BLaER1 treated with 17β-estradiol and CSF1 and Interleukin-3, amounts not matched to agents 10 nM and 100 nM (cell line): Measurements from ENCODE around the gene DDX42.

Experiments
- H3K27ac ChIP-seq, 11 experiments: shearing (Covaris generic); formaldehyde crosslinking; 2 replicates each; pipeline ENCODE4 v1.8.1; 2022
- H3K27me3 ChIP-seq, 11 experiments: shearing (Covaris generic); formaldehyde crosslinking; 2 replicates each; pipeline ENCODE4 v1.8.1; 2022
- H3K36me3 ChIP-seq, 11 experiments: shearing (Covaris generic); formaldehyde crosslinking; 2 replicates each; pipeline ENCODE4 v1.8.1; 2022
- H3K4me1 ChIP-seq, 10 experiments: shearing (Covaris generic); formaldehyde crosslinking; 2 replicates each; pipeline ENCODE4 v1.8.1; 2022
- H3K4me2 ChIP-seq, 11 experiments: shearing (Covaris generic); formaldehyde crosslinking; 2 replicates each; pipeline ENCODE4 v1.8.1; 2022
- H3K4me3 ChIP-seq, 10 experiments: shearing (Covaris generic); formaldehyde crosslinking; 2 replicates each; pipeline ENCODE4 v1.8.1; 2022
- H3K9ac ChIP-seq, 11 experiments: shearing (Covaris generic); formaldehyde crosslinking; 2 replicates each; pipeline ENCODE4 v1.8.1; 2022
- H3K9me3 ChIP-seq, 11 experiments: shearing (Covaris generic); formaldehyde crosslinking; replicated peaks in 1 of 11; 2 replicates each; pipeline ENCODE4 v1.8.1; 2022
- H4K20me1 ChIP-seq, 11 experiments: shearing (Covaris generic); formaldehyde crosslinking; 2 replicates each; pipeline ENCODE4 v1.8.1; 2022
- Cebpa-rat ChIP-seq, 11 experiments: shearing (Covaris generic); IDR thresholded peaks; 2 replicates each; pipeline ENCODE4 v1.8.1; 2022

DDX42 gene

DNA sequence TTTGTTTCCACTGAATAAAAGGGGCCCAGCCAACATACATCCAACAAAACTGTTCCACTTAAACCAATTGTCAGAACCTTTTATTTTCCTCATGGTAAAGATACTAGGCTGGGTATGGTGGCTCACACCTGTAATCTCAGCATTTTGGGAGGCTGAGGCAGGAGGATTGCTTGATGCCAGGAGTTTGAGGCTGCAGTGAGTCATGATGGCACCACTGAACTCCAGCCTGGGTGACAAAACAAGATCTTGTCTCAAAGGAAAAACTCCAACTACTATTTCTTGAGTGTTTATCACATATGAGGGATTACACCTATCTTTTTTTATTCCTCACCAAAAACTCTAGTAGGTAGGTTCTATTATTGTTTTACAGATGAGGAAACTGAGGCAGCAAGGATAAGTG, 48.6 kb downstream of the DDX42 start:
- H3K4me2 ChIP-seq, result peak overlapping the region in 10 of 11 experiments; percentile 45 to 87 (median 80); a peak in 18 of 22 replicates
- H4K20me1 ChIP-seq, result peaks cover 21 to 88% (median 53%) of the 10 kb centered on the region in 11 experiments; a peak in 19 of 22 replicates
- peak overlapping the region in 6 of 11 experiments; percentile 40 to 71 (median 66); a peak in 6 of 22 replicates for H3K9ac ChIP-seq
- no peaks in the 10 kb centered on the region for H3K9me3 ChIP-seq
- no peak for TF ChIP-seq Cebpa-rat (IDR thresholded peaks at IDR 0.05)
- H3K4me1 ChIP-seq, result peaks cover 51 to 83% (median 74%) of the 10 kb centered on the region in 10 experiments
- 0 out of 20 replicates have a peak overlapping the region, but pooled peaks of 1 of the 10 experiments have one; percentile 41 for H3K4me3 ChIP-seq
- H3K27ac ChIP-seq, result peak overlapping the region in 4 of 11 experiments; percentile 43 to 86 (median 81); a peak in 5 of 22 replicates
- H3K27me3 ChIP-seq, result no peaks in the 10 kb centered on the region
- peaks cover 82 to 85% (median 84%) of the 10 kb centered on the region in 11 experiments for H3K36me3 ChIP-seq

DNA sequence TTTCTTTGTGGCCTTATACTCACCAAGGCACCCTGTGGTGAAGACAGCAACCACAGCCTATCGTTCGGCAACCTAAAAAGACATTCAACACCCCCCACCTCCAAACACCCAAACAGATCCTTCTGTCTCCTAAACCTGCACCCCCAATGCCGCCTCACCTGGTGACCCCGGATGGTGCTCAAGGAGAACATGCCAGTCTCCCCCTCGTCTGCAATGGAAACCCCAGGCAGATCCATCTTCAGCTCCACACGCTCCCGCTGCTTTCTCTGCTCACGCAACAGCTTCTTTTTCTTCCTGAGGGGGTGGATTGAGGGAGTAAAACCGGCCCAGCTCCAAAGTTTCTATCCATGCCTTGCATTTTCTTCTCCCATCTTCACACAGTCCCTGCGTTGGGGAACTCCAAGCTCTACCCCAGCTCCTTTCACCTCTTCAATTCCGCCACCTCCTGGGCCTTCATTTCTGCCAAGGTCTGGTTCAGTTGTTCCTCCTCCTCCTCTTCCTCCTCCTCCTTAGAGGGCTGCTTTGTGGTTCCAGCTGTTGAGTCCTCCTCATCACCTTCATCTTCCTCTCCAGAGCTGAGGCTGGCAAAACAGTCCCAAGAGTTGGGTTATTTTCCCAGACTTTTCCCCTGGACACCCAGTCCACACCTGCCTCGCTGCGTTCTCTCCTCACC, 49.8 kb downstream of the DDX42 start:
- Histone ChIP-seq H3K9ac (no peak overlapping the region), H4K20me1 (peaks cover 16 to 87% (median 43%) of the 10 kb centered on the region in 11 experiments; a peak in 18 of 22 replicates), H3K27ac (peak overlapping the region in 1 of 11 experiments; percentile 9; a peak in 1 of 22 replicates), H3K4me1 (peaks cover 59 to 83% (median 75%) of the 10 kb centered on the region in 10 experiments), H3K36me3 (peaks cover 69 to 81% (median 77%) of the 10 kb centered on the region in 11 experiments), H3K4me2 (peak overlapping the region in 3 of 11 experiments; percentile 89 to 94 (median 93); a peak in 4 of 22 replicates), H3K4me3 (no peak overlapping the region), H3K27me3 (no peaks in the 10 kb centered on the region), H3K9me3 (no peaks in the 10 kb centered on the region)
- TF ChIP-seq Cebpa-rat (IDR thresholded peaks at IDR 0.05), result no peak

DNA sequence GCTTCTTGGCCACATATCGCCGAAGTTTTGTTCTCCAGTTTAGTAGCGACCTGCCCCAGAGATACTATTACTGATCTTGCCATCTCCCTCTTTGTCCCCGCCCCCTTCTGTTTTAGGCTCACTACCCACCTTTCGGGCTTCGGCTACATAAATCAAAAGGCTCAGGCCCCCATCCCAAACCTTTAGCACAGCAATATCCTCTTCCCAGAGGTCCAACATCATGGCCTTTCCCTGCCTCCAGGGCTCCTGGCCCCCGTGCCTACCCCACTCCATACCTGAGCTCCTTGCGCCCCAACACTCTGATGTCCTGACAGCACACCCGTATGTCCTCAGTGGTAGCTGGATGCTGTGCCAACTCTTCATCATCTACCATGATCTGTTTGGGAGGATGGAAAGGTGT, 50.4 kb downstream of the DDX42 start:
- Histone ChIP-seq H3K27ac (peak overlapping the region in 2 of 11 experiments; percentile 9 to 12; a peak in 1 of 22 replicates), H4K20me1 (peaks cover 15 to 87% (median 45%) of the 10 kb centered on the region in 11 experiments; a peak in 18 of 22 replicates), H3K9ac (no peak overlapping the region; a peak in 1 of 22 replicates), H3K27me3 (no peaks in the 10 kb centered on the region), H3K4me1 (peaks cover 61 to 83% (median 75%) of the 10 kb centered on the region in 10 experiments), H3K36me3 (peaks cover 69 to 81% (median 77%) of the 10 kb centered on the region in 11 experiments), H3K4me3 (no peak overlapping the region; a peak in 1 of 20 replicates), H3K4me2 (peak overlapping the region; percentile 80 to 98 (median 91); a peak in 13 of 22 replicates), H3K9me3 (no peaks in the 10 kb centered on the region)
- TF ChIP-seq Cebpa-rat (IDR thresholded peaks at IDR 0.05), result no peak

DNA sequence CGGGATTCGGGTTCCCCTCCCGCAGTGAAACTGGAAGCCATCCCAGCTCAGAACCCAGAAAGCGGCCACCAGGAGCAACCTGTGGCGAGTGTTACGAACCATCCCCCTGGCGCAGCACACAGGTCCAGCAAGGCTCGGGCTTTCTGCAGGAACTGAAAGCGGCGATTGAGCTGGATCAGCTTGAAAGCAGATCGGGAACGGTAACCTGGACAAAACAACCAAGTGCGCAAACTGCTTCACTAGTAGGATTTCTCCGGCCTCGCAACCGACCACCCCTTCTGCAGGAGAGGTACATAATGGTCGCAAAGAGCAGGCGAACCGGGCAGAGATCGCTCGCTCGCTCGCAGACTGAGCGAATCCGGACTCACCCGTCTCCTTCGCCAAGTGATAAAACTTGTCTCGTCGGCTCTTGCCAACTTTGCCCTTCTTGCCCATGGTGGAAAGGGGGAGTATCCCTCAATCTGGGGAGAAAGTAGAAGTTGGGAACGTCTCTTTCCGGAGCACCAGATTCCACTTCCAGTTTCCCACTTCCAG, 52.6 kb downstream of the DDX42 start:
- Histone ChIP-seq H3K9ac (peak overlapping the region; percentile 85 to 97 (median 94)), H3K27ac (peak overlapping the region; percentile 90 to 99 (median 97)), H3K9me3 (no peaks in the 10 kb centered on the region), H3K4me1 (peaks cover 48 to 83% (median 76%) of the 10 kb centered on the region in 10 experiments), H3K27me3 (no peaks in the 10 kb centered on the region), H4K20me1 (peaks cover 11 to 89% (median 50%) of the 10 kb centered on the region in 11 experiments; a peak in 17 of 22 replicates), H3K4me2 (peak overlapping the region; percentile 80 to 98 (median 91)), H3K36me3 (peaks cover 71 to 81% (median 77%) of the 10 kb centered on the region in 11 experiments), H3K4me3 (peak overlapping the region; percentile 66 to 93 (median 82))
- TF ChIP-seq Cebpa-rat (IDR thresholded peaks at IDR 0.05), result no peak

DNA sequence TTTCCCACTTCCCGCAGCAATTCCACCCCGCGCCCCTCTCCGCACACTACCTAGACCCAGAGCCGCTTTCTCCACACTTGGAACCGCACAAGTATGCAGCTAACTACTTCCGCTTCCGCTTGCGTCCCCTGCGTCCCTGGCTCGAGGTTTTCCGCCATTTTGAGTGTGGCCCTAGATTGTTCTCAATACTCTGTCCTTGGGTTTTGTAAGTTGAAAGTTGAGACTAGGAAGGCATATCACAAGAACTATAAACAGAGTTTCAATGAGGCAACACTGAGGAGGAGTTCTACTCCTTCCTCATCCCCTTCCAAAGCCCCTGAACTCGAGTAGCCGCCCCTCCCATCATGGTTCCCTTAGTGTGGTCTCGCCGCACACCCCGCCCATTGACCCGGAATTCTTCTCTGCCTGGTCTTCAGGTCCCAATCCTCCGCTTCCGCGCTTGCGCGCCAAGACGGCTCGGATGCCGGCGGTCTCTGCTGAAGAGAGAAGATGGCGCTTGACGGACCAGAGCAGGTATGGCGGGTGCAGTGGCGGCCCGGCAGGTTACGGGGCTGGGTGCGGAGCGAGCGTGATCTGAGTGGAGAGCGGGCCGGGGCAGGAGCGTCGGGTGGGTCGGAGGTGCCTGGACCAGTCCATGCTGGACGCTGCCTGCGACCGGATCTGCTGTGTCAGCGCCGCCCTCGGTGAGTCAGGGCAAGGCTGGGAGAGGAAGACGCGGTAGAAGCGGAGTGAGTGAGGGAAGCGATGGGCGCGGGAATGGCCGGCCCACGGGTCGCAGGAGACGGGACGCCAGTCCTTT, 53.2 kb downstream of the DDX42 start, which contains the start of the genes FTSJ3 and PSMC5:
Gene FTSJ3 (minus strand): TSS at position 662 of the 799 bp plus-strand sequence. CDS start 761 bp downstream, outside the sequence.
Gene PSMC5 (plus strand): TSS at position 430 of the 799 bp plus-strand sequence. CDS start 60 bp downstream, at position 490.
- H3K27ac ChIP-seq, result peak within 1 kb of the TSS; percentile 90 to 99 (median 97)
- no peaks in the 10 kb centered on the region for H3K9me3 ChIP-seq
- H3K4me2 ChIP-seq, result peak within 1 kb of the TSS; percentile 80 to 98 (median 94)
- TF ChIP-seq Cebpa-rat (IDR thresholded peaks at IDR 0.05), result no peak
- peak within 1 kb of the TSS; percentile 85 to 97 (median 94) for H3K9ac ChIP-seq
- H3K4me1 ChIP-seq, result peaks cover 48 to 83% (median 76%) of the 10 kb centered on the region in 10 experiments
- peaks cover 71 to 81% (median 77%) of the 10 kb centered on the region in 11 experiments for H3K36me3 ChIP-seq
- H4K20me1 ChIP-seq, result peaks cover 5 to 89% (median 50%) of the 10 kb centered on the region in 11 experiments; a peak in 17 of 22 replicates
- peak within 1 kb of the TSS; percentile 66 to 93 (median 82) for H3K4me3 ChIP-seq
- H3K27me3 ChIP-seq, result no peaks in the 10 kb centered on the region

DNA sequence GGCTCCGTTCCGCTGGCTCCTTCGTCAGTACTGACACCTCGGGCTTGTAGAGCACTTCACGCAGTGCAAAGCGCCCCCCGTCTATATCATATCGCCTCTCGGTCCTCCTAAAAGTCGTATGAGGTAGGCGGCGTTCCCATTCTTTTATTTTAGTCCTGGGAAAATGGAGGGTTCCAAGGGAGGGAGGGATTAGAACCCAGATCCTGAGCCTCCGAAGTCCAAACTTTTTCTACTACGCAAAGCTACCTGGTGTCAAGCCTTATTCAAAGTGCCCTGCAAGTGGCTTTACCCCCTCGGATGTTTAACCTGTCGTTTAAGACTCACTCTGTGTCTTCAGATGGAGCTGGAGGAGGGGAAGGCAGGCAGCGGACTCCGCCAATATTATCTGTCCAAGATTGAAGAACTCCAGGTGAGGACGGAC, 53.8 kb downstream of the DDX42 start:
- H3K9me3 ChIP-seq, result no peaks in the 10 kb centered on the region
- H4K20me1 ChIP-seq, result peaks cover 0 to 89% (median 50%) of the 10 kb centered on the region in 11 experiments; a peak in 15 of 22 replicates
- H3K27ac ChIP-seq, result peak overlapping the region; percentile 90 to 99 (median 97)
- H3K4me2 ChIP-seq, result peak overlapping the region; percentile 80 to 96 (median 92)
- H3K36me3 ChIP-seq, result peaks cover 71 to 81% (median 77%) of the 10 kb centered on the region in 11 experiments
- TF ChIP-seq Cebpa-rat (IDR thresholded peaks at IDR 0.05), result no peak
- H3K9ac ChIP-seq, result peak overlapping the region; percentile 85 to 97 (median 94)
- H3K4me3 ChIP-seq, result peak overlapping the region; percentile 66 to 93 (median 82)
- H3K27me3 ChIP-seq, result no peaks in the 10 kb centered on the region
- H3K4me1 ChIP-seq, result peaks cover 47 to 82% (median 74%) of the 10 kb centered on the region in 10 experiments

DNA sequence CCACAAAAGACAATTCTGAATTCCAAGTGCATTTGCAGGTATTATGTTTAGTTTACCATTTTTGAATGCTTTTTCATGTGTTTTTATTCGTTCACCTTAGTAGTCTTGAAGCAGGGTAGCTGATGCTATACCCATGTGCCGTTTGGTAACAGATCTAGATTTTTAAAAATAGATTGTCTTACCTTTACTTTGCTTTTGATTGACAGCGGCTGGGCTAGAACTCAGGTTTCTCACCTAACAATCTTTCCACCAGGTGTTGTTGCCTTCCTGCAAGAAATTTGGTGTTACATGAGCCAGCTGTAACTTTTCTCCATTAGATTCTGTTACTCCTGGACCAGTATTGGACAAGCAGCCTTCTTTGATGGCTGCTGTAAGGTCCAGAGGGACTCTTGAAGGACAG, 55.0 kb downstream of the DDX42 start:
- Histone ChIP-seq H3K4me2 (peak overlapping the region; percentile 80 to 96 (median 92)), H3K4me1 (peaks cover 51 to 84% (median 76%) of the 10 kb centered on the region in 10 experiments), H3K9ac (peak overlapping the region in 6 of 11 experiments; percentile 2 to 96 (median 92); a peak in 4 of 22 replicates), H3K27ac (no peak overlapping the region; a peak in 1 of 22 replicates), H3K4me3 (peak overlapping the region in 9 of 10 experiments; percentile 72 to 93 (median 82); a peak in 16 of 20 replicates), H3K27me3 (no peaks in the 10 kb centered on the region), H3K36me3 (peaks cover 71 to 81% (median 77%) of the 10 kb centered on the region in 11 experiments), H3K9me3 (no peaks in the 10 kb centered on the region), H4K20me1 (peaks cover 0 to 89% (median 58%) of the 10 kb centered on the region in 11 experiments; a peak in 15 of 22 replicates)
- no peak for TF ChIP-seq Cebpa-rat (IDR thresholded peaks at IDR 0.05)

DNA sequence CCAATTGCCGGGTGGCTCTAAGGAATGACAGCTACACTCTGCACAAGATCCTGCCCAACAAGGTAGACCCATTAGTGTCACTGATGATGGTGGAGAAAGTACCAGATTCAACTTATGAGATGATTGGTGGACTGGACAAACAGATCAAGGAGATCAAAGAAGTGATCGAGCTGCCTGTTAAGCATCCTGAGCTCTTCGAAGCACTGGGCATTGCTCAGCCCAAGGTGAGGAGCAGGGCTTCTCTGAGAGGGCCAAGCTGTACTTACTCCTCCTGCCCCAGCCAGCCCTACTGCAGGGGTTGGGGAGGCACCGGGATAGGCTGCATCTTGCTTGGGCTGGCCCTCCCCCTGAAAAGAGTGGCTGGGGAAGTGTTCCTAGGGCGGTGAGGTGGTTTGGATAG, 56.3 kb downstream of the DDX42 start:
- Histone ChIP-seq H3K9me3 (no peaks in the 10 kb centered on the region), H3K4me3 (no peak overlapping the region), H3K9ac (peak overlapping the region in 1 of 11 experiments; percentile 50; a peak in 2 of 22 replicates), H3K4me1 (peaks cover 56 to 84% (median 76%) of the 10 kb centered on the region in 10 experiments), H3K27ac (no peak overlapping the region), H3K27me3 (no peaks in the 10 kb centered on the region), H4K20me1 (peaks cover 3 to 90% (median 62%) of the 10 kb centered on the region in 11 experiments; a peak in 19 of 22 replicates), H3K4me2 (peak overlapping the region in 3 of 11 experiments; percentile 80 to 89 (median 88); a peak in 2 of 22 replicates), H3K36me3 (peaks cover 66 to 80% (median 75%) of the 10 kb centered on the region in 11 experiments)
- TF ChIP-seq Cebpa-rat (IDR thresholded peaks at IDR 0.05), result no peak
